Adipocyte (in vitro differentiated cells): ENCODE results near the gene TP53I13.
A peak's percentile ranks its signal among the peaks of the same experiment; 100 is the strongest.

Experiments
- DNase-seq: peaks from one replicate; pipeline ENCODE4 v3.0.0-alpha.2; 2015; ENCODE audit warnings: low read depth
- H3K27me3 ChIP-seq: replicated peaks from 2 replicates; pipeline ENCODE4 v1.7.0; 2013; ENCODE audit warnings: mild to moderate bottlenecking, low read length, moderate library complexity; ENCODE audit not compliant: control insufficient read depth, insufficient read depth
- H3K36me3 ChIP-seq: 2 replicates; pipeline ENCODE4 v1.7.0; 2013; ENCODE audit warnings: low read length, mild to moderate bottlenecking, moderate library complexity; ENCODE audit not compliant: control insufficient read depth, insufficient read depth, severe bottlenecking
- H3K4me1 ChIP-seq: 2 replicates; pipeline ENCODE4 v1.7.0; 2013; ENCODE audit warnings: mild to moderate bottlenecking, low read length, moderate library complexity; ENCODE audit not compliant: control insufficient read depth, insufficient read depth
- H3K4me3 ChIP-seq: 2 replicates; pipeline ENCODE4 v1.7.0; 2013; ENCODE audit warnings: mild to moderate bottlenecking, low read length, moderate library complexity
- H3K9ac ChIP-seq: 2 replicates; pipeline ENCODE4 v1.7.0; 2013; ENCODE audit warnings: mild to moderate bottlenecking, low read length, moderate library complexity
- H3K9me3 ChIP-seq: 2 replicates; pipeline ENCODE4 v1.7.0; 2013; ENCODE audit warnings: mild to moderate bottlenecking, low read length, moderate library complexity; ENCODE audit not compliant: control insufficient read depth

Gene TP53I13

DNA sequence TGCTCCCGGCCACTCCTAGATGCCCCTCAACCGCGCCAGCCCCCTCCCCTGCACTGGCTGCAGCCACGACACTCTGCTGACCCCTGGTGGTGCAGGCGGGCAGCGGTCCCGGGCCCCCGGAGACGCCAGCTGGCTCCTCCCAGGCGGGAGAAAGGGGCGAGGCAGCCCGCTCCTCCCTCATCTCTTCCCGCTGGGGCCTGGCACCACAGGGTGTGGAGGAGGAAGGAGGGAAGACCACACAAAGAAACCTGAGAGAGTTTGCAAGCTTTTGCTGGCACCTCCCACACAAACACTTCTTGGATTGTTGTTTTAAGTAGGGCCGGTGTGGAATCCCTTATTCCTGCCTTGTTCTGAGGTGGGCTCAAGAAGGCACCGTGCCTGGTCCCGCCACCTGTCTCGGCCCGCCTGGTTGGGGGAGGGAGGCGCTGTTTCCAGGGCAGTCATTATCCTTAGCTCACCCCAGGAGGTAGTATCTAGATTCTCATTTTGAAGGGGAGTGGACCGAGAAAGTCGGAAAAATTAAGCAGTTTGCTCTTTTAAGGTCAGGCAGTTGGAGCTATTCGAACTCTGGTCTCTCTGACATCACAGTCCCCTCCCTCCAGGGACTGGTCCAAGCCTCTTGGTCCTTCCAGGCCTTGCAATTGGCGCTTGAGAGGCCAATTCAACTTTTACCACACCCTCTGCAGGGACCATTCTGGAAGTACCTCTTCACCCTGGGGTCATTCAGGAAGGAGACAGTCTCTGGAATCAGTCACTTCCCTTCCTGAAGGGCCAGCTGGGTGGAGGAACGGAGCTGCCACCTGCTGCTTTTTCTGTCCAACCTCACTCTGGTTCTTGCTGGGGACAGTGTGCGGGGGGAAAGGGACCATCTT, 23.5 kb downstream of the TP53I13 start:
- Histone ChIP-seq H3K9me3 (no peaks in the 10 kb centered on the region), H3K36me3 (no peaks in the 10 kb centered on the region), H3K4me1 (peaks cover 76% of the 10 kb centered on the region), H3K9ac (peak overlapping the region; percentile 84), H3K4me3 (peak overlapping the region; percentile 79), H3K27me3 (no peaks in the 10 kb centered on the region)
- peak; percentile 95 for DNase-seq

DNA sequence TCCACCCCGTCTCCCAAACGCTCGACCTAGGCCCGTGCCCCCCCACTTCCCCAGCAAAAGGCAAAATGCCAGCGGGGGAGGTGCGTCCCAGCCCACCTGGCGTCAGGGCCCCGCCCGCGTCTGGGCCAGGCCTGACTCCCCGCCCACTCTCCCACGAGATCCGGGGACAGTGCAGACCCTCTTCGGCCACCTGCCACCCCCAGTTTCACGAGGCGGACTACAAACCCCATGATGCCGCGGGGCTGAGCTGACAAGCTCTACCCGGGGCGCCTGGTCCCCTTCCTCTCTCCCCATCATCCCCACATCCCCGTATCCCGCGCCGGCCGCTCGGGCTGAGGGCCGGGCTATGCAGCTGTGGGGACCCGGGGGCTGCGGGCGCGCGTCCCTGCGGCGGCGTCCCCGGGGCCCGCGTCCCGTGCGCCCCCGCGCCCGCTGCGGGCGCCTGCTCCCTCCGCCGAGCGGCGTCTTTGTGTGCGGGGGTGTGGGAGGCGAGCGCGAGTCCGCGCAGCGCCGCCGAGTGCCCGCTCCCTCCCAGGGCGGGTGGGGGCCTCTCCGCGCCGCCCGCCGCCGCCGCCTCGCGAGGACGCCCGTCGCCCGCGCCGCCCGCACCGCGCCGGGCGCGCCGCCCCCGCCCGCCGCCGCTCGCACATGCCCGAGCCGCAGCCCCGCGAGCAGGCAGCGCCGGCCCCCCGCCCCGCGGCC, 24.5 kb downstream of the TP53I13 start, which contains the start of gene ANKRD13B:
Gene ANKRD13B (plus strand): TSS at position 283 of the 702 bp plus-strand sequence. CDS start 490 bp downstream, outside the sequence.
- Histone ChIP-seq H3K4me1 (peaks cover 72% of the 10 kb centered on the region), H3K36me3 (no peaks in the 10 kb centered on the region), H3K9ac (peak within 1 kb of the TSS; percentile 72), H3K9me3 (no peaks in the 10 kb centered on the region), H3K27me3 (no peaks in the 10 kb centered on the region), H3K4me3 (peak within 1 kb of the TSS; percentile 80)
- peak; percentile 66 for DNase-seq

GRCh38 chr17:29593591-29594518, 25.4 kb downstream of the TP53I13 start:
- Histone ChIP-seq H3K9me3 (no peaks in the 10 kb centered on the region), H3K36me3 (no peaks in the 10 kb centered on the region), H3K4me1 (peaks cover 66% of the 10 kb centered on the region), H3K27me3 (no peaks in the 10 kb centered on the region), H3K4me3 (peak overlapping the region; percentile 80), H3K9ac (peak overlapping the region; percentile 72)
- peak; percentile 60 for DNase-seq

- Histone ChIP-seq H3K36me3 (no peaks in the 10 kb centered on the region), H3K9ac (no peak overlapping the region), H3K4me3 (peak overlapping the region; percentile 80), H3K4me1 (peaks cover 66% of the 10 kb centered on the region), H3K27me3 (no peaks in the 10 kb centered on the region), H3K9me3 (no peaks in the 10 kb centered on the region)
- no peak for DNase-seq
Observed at GRCh38 chr17:29594519-29595090, 26.1 kb downstream of the TP53I13 start.

DNA sequence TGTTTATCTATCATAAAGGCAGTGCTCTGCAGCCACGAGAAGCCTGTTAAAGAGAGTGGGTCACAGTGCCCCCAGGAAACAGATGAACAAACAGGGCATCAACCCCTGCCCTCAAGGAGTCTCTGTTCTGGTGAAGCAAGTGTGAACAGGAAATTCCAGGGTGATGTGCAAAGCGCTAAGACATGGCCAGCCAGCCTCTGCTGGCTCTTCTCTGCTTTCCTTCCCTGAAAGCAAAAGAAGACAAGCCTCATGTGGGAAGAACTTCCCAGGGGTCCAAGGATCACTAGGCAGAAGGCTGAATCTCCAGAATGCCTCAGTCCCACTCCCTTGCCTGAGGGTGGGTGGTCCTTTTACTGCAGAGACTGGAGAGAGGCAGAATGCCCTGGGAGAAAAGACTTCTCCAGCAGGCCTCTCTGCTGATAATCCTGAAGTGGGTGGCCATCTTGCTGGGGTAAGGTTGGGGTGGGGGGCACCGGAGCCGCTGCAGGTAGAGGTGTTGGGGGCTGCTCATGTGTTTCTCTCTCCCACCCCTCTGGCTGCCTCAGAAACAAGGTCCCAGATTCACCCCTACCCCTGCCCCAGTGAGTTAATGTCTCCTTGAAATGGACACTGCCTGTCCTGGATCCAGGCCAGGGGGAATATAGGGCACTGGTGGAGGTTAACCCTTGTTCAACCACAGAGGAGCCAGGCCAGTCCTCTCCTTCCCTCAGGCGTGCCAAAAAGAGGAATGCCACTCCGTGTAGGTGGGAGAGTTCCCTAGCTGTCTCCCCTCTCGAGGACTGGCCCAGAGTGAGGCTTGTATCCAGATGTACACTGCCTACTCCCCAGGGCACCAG, 26.8 kb downstream of the TP53I13 start:
- Histone ChIP-seq H3K4me3 (no peak overlapping the region), H3K36me3 (no peaks in the 10 kb centered on the region), H3K27me3 (no peaks in the 10 kb centered on the region), H3K9ac (no peak overlapping the region), H3K4me1 (peaks cover 59% of the 10 kb centered on the region), H3K9me3 (no peaks in the 10 kb centered on the region)
- no peak for DNase-seq

GRCh38 chr17:29595943-29596774, 27.7 kb downstream of the TP53I13 start:
- Histone ChIP-seq H3K9me3 (no peaks in the 10 kb centered on the region), H3K4me3 (no peak overlapping the region), H3K27me3 (no peaks in the 10 kb centered on the region), H3K4me1 (peaks cover 51% of the 10 kb centered on the region), H3K36me3 (no peaks in the 10 kb centered on the region), H3K9ac (no peak overlapping the region)
- DNase-seq, result no peak

- H3K9me3 ChIP-seq, result no peaks in the 10 kb centered on the region
- H3K36me3 ChIP-seq, result no peaks in the 10 kb centered on the region
- no peak overlapping the region for H3K4me3 ChIP-seq
- peaks cover 44% of the 10 kb centered on the region for H3K4me1 ChIP-seq
- no peak overlapping the region for H3K9ac ChIP-seq
- no peak for DNase-seq
- H3K27me3 ChIP-seq, result no peaks in the 10 kb centered on the region
Observed at GRCh38 chr17:29596811-29597210, 28.3 kb downstream of the TP53I13 start.

- Histone ChIP-seq H3K9me3 (no peaks in the 10 kb centered on the region), H3K27me3 (no peaks in the 10 kb centered on the region), H3K9ac (no peak overlapping the region), H3K36me3 (no peaks in the 10 kb centered on the region), H3K4me1 (peaks cover 37% of the 10 kb centered on the region), H3K4me3 (no peak overlapping the region)
- DNase-seq, result no peak
Observed at GRCh38 chr17:29597361-29598172, 29.1 kb downstream of the TP53I13 start.

GRCh38 chr17:29603109-29603674, 34.7 kb downstream of the TP53I13 start:
- Histone ChIP-seq H3K9ac (no peak overlapping the region), H3K36me3 (no peaks in the 10 kb centered on the region), H3K27me3 (no peaks in the 10 kb centered on the region), H3K4me1 (no peaks in the 10 kb centered on the region), H3K4me3 (no peak overlapping the region), H3K9me3 (no peaks in the 10 kb centered on the region)
- DNase-seq, result no peak
